ENCODE results near the gene VTI1A.

- TF ChIP-seq EZH2 (IDR thresholded peaks at IDR 0.05): no peak
- TF ChIP-seq POLR2AphosphoS5 (IDR thresholded peaks at IDR 0.05; ENCODE audit: borderline replicate concordance, low read depth, low read length): no peak
These were observed 70.4 kb downstream of the VTI1A start for GRCh38 chr10:112517451-112517862.

Measured in SK-N-MC (cell line).